GM21737 (cell line): ENCODE data around the gene TMEM266.

Experiments
- ATAC-seq: cut with Tn5 transposase; IDR thresholded peaks from one replicate; pipeline ENCODE4 v1.9.1; 2021; ENCODE audit warnings: mild to moderate bottlenecking, moderate library complexity; ENCODE audit not compliant: unreplicated experiment

The TMEM266 gene

GRCh38 chr15:76065245-76065644, 5.5 kb downstream of the TMEM266 start:
- no peak for ATAC-seq

GRCh38 chr15:76065793-76066192, 6.0 kb downstream of the TMEM266 start:
- no peak for ATAC-seq

GRCh38 chr15:76070192-76070591, 10.4 kb downstream of the TMEM266 start:
- no peak for ATAC-seq

- ATAC-seq = no peak
Measured at GRCh38 chr15:76070921-76071635, 11.3 kb downstream of the TMEM266 start.

DNA sequence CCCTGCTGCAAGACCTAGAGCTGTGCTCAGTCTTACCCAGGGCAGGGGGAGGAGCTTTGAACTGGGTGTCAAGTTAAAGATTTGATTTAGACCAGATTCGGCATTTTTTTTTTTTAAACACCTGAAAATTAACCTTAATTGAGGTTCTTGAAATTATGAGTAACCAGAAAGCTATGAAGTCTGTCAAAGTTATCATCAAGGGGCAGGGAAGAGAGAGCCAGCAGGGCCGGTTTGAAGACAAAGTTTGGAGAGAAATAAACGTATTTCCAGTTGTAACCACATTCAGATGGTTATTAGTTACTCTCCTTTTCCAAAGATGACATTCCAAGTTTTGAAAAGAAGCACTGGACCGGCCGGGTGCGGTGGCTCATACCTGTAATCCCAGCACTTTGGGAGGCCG, 12.0 kb downstream of the TMEM266 start:
- no peak for ATAC-seq

GRCh38 chr15:76073554-76073953, 13.8 kb downstream of the TMEM266 start:
- ATAC-seq = no peak

- no peak for ATAC-seq
Measured at GRCh38 chr15:76075046-76075445, 15.3 kb downstream of the TMEM266 start.

DNA sequence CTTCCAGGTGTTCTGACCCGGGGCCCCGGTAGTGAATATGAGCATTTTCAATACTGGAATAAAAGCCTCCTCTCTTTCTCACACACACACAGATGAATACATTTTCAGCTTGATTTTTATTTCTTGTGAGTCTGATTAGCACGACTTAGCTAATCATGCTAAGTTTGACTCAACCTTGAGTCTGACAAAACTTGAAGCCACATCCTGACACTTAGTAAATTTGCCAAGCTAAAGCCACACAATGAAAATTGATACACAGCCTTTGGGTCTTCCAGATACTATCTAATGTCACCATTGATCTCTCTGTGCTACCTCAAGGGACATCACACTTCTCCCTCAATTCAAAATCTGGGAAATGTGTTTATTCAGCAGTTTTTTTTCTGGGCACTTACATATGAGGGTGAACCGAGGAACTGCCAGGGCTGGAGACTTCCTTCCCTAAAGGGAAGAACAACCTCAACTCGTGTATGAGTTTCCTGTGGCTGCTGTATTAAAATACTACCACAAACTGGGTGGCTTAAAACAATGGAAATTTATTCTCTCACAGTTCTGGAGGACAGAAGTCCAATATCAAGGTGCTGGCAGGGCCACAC, 18.6 kb downstream of the TMEM266 start:
- no peak for ATAC-seq

DNA sequence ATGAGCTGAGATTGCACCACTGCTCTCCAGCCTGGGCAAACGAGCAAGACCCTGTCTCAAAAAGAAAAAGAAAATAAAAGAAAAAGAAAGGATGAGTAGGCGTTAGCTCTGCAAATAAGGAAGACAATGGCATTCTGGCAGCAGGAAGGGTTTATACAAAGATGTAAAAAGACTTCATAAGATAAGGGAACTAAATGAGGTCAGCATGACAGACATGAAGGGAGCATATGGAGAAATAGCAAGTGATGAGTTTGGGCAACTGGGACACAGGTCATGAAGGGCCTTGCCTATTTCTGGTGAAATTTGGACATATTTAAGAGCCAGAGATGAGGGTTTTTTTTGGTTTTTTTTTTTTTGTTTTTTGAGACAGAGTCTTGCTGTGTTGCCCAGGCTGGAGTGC, 24.5 kb downstream of the TMEM266 start:
- no peak for ATAC-seq

DNA sequence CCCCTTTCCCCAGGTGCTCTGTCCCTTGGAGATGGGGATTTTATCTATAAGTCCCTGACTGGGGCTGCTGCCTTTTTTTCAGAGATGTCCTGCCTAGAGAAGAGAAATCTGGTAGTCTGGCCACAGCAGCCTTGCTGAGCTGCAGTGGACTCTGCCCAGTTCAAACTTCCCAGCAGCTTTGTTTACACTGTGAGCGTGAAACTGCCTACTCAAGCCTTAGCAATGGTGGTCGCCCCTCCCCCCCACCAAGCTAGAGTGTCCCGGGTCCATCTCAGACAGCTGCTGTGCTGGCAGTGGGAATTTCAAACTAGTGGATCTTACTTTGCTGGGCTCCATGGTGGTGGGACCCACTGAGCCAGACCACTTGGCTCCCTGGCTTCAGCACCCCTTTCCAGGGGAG, 38.9 kb downstream of the TMEM266 start:
- ATAC-seq = no peak

GRCh38 chr15:76099388-76099787, 39.6 kb downstream of the TMEM266 start:
- ATAC-seq = no peak

- ATAC-seq = no peak
Measured at GRCh38 chr15:76100361-76100760, 40.6 kb downstream of the TMEM266 start.

GRCh38 chr15:76101655-76102054, 41.9 kb downstream of the TMEM266 start:
- ATAC-seq = no peak

- ATAC-seq = no peak
Measured at GRCh38 chr15:76105391-76105790, 45.6 kb downstream of the TMEM266 start.

DNA sequence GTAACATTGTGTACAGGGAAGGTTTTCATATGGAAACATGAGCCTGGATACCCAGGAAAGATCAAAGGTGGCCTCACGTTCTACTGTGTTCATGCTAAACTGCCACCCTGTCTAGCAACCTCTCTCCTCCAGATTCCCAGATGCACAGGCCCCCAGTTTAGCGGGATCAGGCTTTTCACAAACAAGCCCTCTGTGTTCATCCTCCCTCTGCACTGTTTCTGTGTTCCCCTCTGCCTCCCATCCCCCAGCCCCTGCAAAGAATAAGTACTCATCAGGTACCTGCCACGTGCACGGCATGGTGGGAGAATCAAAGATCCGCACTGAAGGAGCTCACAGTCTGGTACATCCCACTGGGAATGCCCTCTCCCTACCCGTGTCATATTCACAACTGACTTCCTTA, 46.1 kb downstream of the TMEM266 start:
- ATAC-seq = no peak

DNA sequence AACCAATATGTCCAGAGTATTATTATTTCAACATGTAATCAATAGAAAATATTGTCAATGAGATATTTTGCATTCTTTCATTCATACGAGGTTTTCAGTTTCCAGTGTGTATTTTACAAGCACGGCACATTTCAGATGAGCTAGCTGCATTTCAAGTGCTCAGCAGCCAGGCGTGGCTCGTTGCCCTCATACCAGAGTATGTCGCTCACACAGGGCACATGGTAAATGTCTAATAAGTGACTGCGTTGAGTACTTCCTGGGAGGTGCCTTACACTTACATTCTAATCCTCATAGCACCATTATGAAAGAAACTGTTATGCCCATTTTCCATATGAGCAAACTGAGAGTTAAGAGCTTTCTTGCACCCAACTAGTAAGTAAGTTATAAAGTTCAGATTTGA, 47.4 kb downstream of the TMEM266 start:
- ATAC-seq = no peak

DNA sequence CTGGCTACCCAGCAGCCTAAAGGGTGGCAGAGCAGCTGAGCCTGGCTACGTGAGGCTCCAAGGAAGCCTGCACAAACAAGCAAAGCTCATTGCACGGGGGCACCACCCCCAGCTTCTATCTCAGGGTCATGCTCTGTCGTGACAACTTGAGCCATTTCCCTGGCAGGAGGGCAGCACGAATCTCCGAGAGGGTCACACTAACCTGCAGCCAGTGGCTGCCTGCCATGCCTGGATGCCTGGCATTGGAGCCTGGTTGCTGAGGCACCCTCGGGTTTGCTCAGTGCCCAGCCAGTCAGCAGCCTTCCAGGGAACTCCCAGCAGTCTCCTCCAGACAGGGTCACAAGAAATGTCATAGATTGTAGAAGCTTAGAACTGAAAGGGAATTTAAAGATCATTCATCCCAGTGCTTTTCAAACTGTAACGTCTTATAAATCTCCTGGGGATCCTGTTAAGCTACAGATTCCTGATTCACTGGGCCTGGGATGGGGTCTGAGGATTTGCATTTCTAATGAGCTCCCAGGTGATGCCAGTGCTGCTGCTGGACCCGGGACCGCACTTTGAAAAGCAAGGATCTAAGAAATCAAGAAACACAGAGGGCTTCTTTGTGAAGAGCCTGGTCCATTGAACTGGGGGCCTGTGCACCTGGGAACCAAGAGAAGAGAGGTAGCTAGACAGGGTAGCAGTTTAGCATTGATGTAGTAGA, 48.4 kb downstream of the TMEM266 start:
- ATAC-seq = no peak

DNA sequence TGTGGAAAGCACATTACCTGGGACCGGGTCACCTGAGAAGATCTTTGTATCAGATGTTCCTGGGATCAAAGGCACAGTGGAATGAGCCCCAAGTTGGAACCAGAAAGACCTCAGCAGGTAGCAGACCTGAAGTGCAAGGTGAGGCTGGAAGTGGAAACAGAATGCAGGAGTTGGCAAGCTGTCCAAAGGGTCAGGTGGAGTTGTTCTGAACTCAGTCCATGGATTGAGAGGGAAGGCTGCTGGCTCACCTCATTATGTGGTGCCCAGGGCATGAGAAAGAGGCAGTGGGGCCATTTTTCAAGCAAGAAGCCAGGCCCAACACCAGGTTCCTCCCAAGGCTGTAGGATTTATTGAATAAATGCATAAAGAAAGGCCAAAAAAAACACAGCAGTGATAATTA, 49.3 kb downstream of the TMEM266 start:
- no peak for ATAC-seq

- no peak for ATAC-seq
Measured at GRCh38 chr15:76114561-76114960, 54.8 kb downstream of the TMEM266 start.

GRCh38 chr15:76116138-76116885, 56.5 kb downstream of the TMEM266 start:
- no peak for ATAC-seq

DNA sequence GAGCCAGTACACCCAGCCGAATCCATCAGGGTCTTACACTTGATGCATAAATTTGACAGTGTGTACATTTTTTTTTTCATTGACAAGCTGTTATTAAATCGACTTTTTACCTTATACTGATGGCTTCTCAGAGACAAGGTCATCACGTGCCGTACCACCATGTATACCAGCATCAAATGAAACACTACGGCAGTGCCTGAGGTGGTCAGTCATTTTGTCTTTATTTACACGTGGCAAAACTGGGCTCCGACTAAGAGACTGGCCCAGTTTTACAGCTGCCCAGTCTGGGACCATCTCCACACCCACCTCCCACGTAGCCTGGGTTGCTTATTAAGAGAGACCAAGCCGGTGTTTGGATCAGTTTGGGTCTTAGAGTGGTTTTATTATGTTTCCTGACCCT, 57.4 kb downstream of the TMEM266 start:
- no peak for ATAC-seq

DNA sequence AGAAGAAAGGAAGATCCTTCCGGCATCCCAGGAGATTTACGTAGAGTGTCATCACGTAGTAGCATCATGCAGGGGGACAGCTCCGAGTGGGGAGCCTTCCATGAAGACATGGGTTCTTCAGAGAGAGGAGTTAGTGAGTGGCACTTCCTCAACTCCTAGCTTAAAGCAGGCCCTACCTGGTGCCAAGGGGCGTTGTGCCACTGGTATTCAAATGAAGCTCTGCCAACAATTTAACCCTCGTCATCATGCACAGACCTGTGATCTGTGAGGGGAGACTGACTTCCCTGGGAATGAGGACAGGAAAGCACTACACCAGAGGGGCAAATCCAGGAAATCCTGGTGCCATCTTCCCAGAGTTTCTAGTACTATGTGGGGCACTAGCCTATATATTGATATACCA, 59.0 kb downstream of the TMEM266 start:
- no peak for ATAC-seq
